PFSK-1 (cell line): ENCODE measurements around the gene MBOAT2.

Experiments
- POLR2AphosphoS5 ChIP-seq: IDR thresholded peaks from 2 replicates; pipeline ENCODE4 v1.6.1; 2012; ENCODE audit warnings: low read depth, mild to moderate bottlenecking, control low read depth, low read length, moderate library complexity
- SIN3A ChIP-seq: IDR thresholded peaks from 2 replicates; pipeline ENCODE4 v1.6.1; 2012; ENCODE audit warnings: mild to moderate bottlenecking, low read length, moderate library complexity, borderline replicate concordance; ENCODE audit not compliant: insufficient read depth
- TAF1 ChIP-seq: IDR thresholded peaks from 2 replicates; pipeline ENCODE4 v1.6.1; 2012; ENCODE audit warnings: low read length, control low read depth, borderline replicate concordance; ENCODE audit not compliant: insufficient read depth

- TF ChIP-seq POLR2AphosphoS5 (no peak), SIN3A (no peak), TAF1 (no peak)
Observed at GRCh38 chr2:8856176-8856575, 147.3 kb downstream of the MBOAT2 start.
